Activated CD4-positive, CD25-positive, alpha-beta regulatory T cell (primary cell): Measurements from ENCODE around the gene PEX6.

Experiments
- DNase-seq, 4 experiments: peaks; one replicate each; lab custom pipeline; 2025; lab: John Stamatoyannopoulos, UW

Gene PEX6, protein sequence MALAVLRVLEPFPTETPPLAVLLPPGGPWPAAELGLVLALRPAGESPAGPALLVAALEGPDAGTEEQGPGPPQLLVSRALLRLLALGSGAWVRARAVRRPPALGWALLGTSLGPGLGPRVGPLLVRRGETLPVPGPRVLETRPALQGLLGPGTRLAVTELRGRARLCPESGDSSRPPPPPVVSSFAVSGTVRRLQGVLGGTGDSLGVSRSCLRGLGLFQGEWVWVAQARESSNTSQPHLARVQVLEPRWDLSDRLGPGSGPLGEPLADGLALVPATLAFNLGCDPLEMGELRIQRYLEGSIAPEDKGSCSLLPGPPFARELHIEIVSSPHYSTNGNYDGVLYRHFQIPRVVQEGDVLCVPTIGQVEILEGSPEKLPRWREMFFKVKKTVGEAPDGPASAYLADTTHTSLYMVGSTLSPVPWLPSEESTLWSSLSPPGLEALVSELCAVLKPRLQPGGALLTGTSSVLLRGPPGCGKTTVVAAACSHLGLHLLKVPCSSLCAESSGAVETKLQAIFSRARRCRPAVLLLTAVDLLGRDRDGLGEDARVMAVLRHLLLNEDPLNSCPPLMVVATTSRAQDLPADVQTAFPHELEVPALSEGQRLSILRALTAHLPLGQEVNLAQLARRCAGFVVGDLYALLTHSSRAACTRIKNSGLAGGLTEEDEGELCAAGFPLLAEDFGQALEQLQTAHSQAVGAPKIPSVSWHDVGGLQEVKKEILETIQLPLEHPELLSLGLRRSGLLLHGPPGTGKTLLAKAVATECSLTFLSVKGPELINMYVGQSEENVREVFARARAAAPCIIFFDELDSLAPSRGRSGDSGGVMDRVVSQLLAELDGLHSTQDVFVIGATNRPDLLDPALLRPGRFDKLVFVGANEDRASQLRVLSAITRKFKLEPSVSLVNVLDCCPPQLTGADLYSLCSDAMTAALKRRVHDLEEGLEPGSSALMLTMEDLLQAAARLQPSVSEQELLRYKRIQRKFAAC

DNA sequence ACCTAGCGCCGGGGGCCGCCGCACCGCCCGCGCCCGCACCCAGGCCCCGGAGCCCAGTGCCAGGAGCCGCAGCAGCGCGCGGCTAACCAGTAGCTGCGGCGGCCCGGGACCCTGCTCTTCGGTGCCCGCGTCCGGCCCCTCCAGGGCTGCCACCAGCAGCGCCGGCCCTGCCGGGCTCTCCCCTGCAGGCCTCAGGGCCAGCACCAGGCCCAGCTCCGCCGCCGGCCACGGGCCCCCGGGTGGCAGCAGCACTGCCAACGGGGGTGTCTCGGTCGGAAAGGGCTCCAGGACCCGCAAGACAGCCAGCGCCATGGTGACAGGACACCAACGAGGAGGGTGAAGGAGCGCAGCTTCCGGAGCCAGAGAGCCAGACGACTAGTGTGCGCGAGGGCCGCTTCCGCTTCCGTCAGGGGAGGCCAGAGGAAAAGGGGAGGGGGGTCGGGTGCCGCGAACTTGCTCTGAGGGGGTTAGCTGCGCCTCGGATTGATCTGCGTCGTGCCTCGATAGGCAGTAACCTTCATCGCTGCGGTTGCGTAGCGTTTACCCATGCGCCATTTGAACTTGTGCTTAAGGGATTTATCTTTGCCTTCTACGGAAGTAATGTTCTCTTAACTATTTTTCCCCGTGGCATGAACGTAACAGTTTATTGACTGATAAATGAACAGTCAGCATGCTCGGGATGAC, at the start of gene PEX6:
Gene PEX6, minus strand, starts transcription at position 343 of the 684 bp plus-strand sequence. Its CDS starts 31 bp downstream, at position 312.
- peak; percentile 67 to 87 (median 86) for DNase-seq

DNA sequence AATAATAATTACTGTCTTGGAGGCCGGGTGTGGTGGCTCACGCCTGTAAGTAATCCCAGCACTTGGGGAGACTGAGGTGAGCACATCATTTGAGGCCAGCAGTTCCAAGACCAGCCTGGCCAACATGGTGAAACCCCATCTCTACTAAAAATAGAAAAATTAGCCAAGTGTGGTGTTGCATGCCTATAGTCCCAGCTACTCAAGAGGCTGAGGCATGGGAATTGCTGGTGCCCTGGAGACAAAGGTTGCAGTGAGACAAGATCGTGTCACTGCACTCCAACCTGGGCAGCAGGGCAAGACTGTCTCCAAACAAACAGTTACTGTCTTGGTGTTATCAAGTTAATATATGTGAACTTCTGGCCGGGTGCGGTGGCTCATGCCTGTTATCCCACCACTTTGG, 47.4 kb upstream of the PEX6 start:
- DNase-seq = no peak

DNA sequence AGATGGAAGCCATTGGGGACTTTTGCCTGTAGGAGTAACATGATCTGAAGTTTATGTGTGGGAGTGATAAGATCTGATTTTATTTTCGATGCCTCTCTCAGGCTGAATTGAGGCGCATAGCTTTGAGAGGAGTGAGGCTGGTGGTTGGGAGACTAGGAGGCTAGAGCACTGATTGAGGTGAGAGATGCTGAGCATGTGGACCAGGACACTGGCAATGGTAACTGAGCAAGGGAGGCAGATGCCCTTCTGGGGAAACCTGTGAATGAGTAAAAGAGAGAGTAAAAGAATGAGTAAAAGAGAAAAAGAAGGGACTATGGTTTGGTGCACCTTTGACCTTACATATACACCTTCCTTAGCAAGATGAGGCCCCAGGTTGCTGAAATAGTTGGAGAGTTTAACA, 45.5 kb upstream of the PEX6 start:
- no peak for DNase-seq

DNA sequence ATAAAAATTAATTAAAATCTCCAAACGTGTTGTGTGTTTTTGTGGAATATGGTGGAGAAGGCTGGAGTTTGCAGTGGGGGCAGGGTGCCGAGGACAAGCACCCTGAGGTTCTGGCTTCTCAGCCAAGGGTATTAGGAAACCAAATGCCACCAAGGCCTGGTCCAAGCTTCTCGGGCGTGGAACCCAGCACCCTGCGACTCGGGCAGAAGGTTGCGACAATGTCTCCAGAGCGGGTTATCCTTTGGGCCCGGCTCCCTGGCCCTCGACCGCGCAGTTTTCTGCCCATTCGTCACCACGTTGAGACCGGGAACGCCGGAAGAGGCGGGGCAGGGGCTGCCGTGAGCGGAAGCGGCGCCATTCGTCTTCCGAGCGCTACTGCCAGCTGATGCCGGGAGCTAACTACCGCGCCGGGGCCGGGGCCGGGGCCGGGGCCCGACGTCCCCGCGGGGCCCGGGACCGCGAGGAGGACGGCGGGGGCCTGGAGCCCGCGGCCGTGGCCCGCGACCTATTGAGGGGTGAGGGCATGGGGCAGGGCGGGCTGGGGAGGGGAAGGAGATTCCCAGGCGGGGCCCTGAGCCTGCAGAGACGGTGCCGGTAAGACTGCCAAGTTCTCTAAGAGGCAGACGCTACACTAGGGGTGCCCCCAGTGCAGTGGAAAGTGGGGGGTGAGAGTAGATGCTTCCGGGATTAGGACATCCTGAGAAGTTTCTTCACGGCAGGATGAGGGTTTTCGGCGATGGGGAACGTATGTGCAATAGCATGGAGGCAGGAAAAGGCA, 42.5 kb upstream of the PEX6 start, which contains the start of gene RRP36:
Gene RRP36, plus strand, starts transcription at position 354 of the 778 bp plus-strand sequence. Its CDS starts 32 bp downstream, at position 386.
- peak; percentile 39 to 52 (median 46) for DNase-seq

DNA sequence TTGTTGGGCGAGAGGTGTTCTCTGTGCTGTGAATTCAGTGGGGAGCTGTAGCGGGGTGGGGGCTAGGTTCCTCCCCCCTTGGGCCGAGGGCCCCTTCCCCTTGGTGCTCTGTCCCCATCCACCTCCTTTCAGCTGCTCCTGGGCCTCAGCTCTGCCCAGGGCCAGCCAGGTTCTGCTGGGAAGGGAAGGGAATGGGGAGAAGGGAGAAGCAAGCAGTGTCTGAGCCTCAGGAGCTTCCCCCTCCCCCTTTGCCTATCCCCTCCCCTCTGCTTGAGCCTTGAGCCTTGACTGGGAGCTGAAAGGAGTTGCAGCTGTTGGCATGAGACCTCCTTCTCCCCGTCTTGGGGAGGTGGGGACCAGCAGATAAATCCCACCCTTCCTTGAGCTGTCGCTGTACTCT, 41.9 kb upstream of the PEX6 start:
- no peak for DNase-seq

DNA sequence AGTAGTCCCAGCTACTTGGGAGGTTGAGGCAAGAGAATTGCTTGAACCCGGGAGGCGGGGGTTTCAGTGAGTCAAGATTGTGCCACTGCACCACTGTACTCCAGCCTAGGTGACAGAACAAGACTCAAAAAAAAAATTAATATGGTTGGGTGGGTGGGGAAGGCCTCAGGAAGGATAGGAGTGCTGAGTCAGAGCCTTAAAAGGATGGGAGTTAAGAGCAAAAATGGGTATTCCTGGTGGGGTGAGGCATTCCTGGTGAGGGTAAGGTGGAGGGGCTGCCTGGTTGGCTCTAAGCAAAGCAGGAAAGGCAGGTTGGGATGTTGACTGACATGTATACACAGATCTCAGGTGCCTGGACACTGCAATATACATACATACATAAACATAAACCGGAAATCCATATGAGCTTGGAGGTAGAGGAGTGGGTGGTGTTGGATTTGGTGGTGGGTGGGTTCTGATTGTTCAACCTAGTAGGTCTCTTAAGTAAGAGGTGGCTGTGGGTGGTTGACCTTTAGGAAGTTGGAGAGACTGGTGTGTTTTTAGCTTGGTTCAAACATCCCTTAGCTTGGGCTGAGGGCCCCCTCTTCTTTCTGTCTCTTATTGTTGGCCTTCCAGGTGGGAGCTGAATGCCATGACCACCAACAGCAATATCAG, 41.2 kb upstream of the PEX6 start:
- DNase-seq = no peak

DNA sequence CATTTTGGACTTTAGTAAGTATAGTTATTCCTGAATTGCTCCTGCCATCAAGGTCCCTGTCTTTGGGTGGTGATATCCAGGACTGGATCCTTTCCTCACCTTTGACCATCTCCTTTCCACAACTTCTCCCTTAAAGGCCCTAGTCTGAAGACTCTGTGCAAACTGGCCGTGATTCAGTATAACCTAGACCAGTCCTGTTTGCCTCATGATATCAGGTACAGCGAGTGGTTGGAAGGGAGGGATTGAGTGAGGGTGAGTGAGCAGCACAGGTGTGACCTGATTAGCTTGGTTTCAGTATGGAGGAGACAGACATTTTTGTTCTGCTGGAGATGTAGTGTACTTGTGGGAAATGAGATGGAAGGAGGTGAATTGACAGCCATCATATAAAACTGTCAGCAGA, 40.2 kb upstream of the PEX6 start:
- no peak for DNase-seq

DNA sequence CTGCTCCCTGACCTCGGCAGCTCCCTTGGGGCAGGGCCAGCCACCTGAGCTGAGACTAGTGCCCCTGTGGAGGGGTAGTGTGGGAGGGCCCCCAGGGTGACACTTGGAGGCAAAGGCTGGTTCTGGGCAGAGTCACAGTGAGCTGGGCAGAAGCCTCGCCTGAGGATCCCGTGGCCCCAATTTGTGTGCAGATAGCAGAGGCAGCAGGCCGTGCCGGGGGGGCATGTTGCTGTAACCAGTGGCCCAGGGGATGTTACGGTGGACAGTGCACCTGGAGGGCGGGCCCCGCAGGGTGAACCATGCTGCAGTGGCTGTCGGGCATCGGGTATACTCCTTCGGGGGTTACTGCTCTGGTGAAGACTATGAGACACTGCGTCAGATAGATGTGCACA, 38.0 kb upstream of the PEX6 start:
- DNase-seq = no peak

DNA sequence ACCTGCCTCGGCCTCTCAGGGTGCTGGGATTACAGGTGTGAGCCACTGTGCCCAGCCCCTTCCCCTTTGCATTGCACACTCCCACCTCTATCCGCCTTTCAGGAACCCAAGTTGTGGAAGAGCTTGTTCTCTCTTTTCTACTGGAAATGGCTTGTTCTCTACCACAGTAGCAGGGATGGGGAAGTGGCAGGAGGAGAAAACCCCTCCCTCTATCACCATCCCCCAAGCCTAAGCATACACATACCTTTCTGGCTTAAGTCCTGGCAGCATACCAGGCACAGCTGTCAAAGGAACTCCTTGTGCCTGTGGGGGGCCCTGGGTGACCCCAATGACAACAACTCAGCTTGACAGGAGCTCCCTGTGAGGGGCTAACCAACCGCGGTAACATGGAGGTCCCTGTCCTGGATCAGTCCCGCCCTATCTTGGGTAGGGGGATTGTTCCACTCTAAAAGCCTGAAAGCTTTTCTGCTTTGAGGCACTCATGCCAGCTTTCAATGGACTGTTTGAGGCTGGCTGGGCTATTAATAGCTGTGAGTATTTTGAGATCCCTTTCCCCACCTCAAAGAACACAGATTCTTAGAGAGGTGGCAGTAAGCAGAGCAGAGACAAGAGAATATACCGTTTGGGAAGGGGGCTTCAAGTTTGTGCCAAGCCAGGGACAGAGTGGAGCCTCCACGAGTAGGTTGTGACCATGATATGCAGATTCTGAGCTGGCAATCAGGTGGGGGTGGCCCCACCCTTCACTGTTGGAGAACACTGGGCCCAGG, 37.4 kb upstream of the PEX6 start:
- DNase-seq = no peak

DNA sequence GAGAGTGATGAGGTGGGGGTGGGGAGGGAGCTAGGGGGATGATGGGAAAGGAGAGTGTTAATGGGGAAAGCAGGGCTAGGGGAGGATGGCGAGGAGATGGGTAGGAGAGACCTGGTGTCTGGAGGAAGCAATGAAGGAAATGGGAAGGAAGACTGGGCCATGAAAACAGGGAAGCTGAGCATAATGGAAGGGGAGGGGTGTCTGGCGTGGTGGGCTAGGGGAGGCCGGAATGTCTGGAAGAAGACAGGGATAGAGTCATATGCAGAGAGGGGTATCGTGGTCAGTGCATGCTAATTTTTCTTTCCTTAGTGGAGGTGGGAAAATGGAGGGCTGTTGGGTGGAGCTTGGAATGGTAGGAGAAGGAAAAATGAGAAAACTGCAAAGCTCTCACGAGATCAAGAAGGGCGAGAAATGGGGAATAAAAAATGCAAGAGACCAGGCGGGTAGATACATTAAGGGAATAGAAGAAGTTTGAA, 35.5 kb upstream of the PEX6 start:
- DNase-seq = no peak

DNA sequence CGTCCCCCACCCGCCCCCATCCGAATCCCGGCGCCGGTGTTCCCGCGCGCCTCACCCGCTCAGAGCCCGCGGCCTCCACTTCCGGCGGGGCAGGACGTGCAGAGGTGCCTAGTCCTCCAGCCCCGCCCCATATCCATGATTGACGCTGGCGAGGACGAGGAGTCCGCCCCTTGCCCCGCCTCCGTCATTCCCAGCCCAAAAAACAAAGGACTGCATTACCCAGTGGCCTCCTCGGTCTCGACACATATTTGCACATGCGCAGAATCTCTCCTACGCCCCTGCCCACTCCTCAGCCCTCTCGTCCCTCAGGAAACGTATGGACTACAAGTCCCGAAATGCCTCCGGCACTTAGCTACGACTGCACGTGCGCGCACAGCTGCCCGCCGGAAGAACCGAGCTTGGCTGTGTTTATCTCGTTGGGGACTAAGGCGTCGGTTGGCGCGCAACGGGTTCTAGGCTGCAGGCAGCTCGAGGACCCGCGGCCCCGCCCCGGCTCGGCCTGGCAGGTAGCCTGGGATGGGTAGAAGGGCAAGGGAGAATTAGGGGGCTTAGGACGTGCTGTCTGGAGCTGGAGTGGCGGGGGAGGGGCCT, 35.0 kb upstream of the PEX6 start, which contains the start of the genes KLHDC3 and MEA1:
Gene KLHDC3, plus strand, starts transcription at position 407 of the 591 bp plus-strand sequence. CDS start 2,944 bp downstream, outside the sequence.
Gene MEA1, minus strand, starts transcription at position 104 of the 591 bp plus-strand sequence. CDS start 133 bp downstream, outside the sequence.
- DNase-seq = peak; percentile 90 to 96 (median 95)

DNA sequence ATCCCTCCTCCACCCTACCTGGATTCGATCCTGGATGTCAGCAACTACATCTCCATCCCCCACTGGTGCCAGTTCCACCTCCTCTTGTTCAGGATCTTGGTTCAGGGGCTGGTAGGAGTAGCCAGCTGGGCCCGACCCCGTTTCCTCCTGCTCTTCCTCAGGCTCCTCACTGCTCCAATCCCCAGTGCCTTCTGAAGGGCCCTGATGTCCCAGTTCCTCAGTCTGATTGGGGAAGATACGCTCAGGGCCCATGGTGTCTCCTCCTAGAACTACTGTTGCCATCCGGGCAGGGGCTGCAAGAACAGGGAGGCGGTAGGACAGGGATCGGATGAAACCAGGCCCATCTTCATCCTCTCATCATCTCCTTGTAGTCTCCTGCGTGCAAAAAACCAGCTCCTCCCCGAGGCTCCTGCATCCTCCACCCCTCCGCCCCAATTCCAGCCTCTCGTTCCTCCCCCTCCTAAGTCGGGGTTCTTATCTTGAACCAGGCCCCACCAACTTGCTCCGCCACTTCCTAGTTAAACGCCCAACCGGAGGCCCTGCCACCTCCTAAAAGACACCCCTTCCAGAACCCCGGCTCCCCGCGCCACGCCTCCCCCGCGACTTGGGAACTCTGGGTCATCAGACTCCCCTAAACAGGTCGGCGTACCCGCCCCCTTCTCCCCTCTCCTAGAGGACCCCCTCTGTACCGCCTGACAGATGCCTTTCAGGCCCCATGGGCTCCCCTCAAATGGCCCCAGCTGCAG, 34.3 kb upstream of the PEX6 start:
- peak in 1 of 4 experiments; percentile 59 for DNase-seq

DNA sequence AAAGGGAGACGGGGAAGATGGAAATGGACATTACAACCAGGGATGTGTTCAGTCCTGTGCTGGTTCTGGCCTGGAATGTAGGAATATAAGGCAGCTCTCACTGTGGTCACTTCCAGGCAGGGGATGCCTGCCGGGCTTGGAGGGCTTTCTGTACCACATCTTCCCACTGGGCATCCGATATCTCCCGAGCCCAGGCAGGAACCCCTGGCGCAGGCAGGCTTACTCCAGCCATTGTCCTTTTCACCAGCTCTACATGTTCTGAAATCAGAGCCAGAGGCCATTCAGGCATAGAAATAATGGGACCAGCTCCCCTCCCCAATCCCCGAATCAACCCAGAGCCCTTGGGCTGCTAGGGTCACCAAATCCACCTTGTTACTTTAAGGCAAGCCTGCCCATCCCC, 33.4 kb upstream of the PEX6 start:
- DNase-seq = no peak

DNA sequence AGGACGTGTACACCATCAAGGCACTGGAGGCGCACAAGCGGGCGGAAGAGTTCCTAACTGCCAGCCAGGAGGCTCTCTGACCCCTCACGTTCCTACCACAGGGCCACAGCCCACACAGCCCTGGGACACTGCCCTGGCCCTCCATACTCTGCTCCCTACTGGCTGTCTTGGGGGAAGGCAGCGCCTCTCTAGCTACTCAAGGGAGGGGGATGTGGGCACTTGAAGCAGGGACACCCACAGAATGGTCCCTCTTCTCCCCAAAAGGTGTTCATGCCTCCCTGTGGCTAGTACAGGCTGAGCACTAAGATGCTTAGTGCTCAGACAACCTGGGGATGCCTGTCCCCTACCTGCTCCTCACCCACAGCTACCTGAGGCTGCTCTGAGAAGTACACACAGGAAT, 32.2 kb upstream of the PEX6 start:
- DNase-seq = no peak

DNA sequence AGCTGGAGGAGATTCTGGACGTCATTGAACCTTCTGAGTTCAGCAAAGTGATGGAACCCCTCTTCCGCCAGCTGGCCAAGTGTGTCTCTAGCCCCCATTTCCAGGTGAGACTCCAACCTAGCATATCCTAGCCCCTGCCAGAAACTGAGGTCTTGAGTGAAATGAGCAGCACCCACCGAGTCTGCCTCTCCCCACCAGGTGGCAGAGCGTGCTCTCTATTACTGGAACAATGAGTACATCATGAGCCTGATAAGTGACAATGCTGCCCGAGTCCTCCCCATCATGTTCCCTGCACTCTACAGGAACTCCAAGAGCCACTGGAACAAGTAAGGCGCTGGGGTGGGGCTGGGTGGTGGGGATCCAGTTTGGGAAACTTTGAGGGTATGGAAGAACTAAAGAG, 30.1 kb upstream of the PEX6 start:
- no peak for DNase-seq

DNA sequence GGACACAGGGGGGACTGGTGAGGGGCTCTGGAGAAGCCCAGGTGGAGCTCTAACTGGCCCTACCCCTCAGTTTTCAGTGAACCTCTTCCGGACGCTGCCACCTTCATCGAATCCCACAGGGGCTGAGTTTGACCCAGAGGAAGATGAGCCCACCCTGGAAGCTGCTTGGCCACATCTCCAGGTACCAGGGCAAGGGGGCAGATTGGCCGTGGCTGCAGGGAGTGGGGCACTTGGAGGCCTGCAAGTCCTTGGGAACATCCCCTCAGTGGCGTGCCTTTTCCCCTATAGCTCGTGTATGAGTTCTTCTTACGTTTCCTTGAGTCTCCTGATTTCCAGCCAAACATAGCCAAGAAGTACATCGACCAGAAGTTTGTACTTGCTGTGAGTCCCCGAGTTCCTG, 28.1 kb upstream of the PEX6 start:
- no peak for DNase-seq

DNA sequence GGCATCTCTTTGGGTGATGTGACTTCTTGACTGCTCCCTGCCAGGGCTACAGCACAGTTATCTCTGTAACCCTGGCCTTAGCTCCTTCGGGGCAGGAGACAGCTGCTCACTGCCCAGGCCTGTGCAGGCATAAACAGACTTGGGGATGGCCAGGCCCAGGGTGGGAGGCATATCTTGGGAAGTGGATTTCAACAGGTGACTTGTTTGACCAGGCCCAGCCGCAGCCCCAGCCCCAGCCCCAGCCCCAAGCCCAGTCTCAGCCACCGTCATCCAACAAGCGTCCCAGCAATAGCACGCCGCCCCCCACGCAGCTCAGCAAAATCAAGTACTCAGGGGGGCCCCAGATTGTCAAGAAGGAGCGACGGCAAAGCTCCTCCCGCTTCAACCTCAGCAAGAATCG, 27.3 kb upstream of the PEX6 start:
- no peak for DNase-seq

DNA sequence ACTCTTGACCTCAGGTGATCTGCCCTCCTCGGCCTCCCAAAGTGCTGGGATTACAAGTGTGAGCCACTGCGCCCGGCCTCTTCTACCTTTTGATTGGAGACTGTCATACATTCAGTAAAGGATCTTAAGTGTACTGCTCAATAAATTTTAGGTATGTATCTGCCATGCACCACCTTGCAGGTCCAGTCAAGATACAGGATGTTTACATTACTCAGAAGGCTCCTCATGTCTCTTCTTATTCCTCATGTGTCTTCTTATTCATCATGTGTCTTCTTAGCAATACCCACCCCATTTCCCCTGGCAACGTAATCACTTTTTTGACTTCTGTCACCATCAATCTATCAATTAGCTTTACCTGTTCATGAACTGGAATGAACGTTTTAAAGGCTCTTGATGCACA, 26.9 kb upstream of the PEX6 start:
- DNase-seq = no peak
